HG03520 (cell line): ENCODE data around the gene DNAJC4.

Source experiments
- ATAC-seq: cut with Tn5 transposase; IDR thresholded peaks from one replicate; pipeline ENCODE4 v1.9.1; 2021; ENCODE audit warnings: mild to moderate bottlenecking, moderate library complexity; ENCODE audit not compliant: unreplicated experiment

Gene DNAJC4

DNA sequence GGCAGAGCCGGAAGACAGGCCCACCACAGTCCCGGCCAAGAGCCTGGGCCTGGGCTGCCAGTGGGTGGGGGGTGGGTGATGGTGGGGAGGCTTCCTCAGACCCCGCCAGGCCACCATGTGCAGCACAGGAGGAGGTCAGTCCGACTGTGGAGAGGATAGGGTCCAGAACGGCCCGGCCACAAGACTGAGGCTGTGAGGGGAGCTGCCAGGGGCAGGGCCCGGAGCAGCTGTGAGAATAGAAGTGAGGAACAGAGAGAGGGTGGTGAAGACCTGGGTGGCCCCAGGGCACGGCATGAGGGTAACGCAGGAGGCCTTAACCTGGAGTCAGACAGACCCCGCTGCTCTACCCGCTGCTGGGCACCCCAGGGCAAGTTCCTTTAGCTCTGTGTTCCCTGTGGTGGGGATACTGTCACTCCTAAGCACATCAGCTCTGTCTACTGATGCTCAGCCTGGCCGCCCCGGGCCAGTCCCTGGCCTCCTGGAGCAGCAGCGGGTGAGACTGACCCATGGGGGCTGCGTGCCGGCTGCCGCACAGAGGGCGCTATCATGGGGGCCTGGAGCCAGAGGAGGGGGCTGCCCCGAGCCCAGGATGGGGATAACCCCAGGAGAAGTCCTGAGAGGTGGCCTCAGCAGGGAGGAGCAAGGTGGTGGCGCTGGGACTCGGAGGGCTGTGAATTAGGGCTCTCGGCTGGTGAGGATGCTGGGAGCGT, 22.1 kb upstream of the DNAJC4 start:
- no peak for ATAC-seq

DNA sequence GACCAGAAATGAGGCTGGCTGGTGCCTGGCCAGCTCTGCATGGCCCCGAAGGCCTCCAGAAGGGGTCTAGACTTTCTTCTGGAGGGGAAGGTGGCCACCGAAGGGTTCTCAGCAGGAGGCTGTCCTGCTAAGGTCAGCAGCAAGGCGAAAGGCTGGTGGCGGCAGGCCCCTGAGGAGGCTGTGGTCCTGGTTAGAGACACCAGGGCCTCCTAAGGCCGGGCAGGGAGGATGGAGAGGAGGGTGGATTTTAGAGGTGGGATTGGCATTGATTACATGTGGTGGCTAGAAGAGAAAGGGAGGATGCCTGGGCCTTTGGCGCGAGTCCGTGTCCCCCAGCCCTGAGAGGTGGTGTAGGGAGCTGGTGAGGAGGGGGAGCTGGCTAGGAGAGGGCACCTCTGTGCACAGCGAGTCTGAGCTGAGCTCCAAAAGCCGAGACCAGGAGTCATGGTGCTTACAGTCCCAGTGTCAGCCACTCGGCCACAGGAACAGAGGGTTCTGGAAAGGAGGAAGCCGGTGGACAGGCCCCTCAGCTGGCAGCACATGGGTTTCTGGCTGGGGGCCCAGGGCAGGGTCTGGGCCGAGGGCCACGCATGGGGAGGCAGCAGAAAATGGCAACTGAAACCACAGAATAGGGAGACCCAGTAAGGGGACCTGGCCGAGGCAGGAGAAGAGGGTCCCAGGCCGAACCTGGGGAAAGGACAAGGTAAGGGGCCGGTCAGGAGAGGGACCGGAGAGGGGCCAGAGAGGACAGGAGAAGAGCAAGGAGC, 21.4 kb upstream of the DNAJC4 start:
- ATAC-seq, result no peak

DNA sequence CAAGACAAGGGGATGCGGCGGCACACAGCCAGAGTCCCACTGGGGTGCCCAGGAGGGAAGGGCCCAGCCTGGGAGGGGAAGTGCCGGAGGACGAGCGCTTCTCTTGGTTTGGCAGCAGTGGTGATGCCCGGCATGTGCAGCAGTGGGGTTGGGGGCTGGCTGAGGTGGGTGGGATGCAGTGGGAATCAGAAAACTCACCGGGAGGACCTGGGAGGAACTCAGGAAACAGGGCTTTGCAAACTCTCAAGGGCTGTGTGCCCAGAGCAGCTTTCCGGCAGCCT, 20.8 kb upstream of the DNAJC4 start:
- no peak for ATAC-seq

GRCh38 chr11:64210301-64211020, 19.9 kb upstream of the DNAJC4 start:
- no peak for ATAC-seq

- no peak for ATAC-seq
Observed at GRCh38 chr11:64211181-64211872, 19.0 kb upstream of the DNAJC4 start.

- no peak for ATAC-seq
Observed at GRCh38 chr11:64216879-64217278, 13.5 kb upstream of the DNAJC4 start.

- no peak for ATAC-seq
Observed at GRCh38 chr11:64218628-64219353, 11.6 kb upstream of the DNAJC4 start.

DNA sequence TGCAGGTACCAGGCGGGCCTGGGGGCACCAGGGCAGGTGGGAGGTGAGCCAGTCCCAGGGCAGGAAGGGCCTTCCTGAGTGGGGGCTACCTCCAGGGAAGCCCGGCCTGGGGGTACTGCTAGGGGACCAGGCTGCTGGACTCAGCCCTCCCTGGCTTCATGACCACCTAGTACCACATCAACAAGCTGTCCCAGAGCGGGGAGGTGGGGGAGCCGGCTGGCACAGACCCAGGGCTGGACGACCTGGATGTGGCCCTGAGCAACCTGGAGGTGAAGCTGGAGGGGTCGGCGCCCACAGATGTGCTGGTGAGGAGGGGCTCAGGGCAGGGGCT, 11.0 kb upstream of the DNAJC4 start:
- no peak for ATAC-seq

GRCh38 chr11:64219755-64220154, 10.6 kb upstream of the DNAJC4 start:
- no peak for ATAC-seq

DNA sequence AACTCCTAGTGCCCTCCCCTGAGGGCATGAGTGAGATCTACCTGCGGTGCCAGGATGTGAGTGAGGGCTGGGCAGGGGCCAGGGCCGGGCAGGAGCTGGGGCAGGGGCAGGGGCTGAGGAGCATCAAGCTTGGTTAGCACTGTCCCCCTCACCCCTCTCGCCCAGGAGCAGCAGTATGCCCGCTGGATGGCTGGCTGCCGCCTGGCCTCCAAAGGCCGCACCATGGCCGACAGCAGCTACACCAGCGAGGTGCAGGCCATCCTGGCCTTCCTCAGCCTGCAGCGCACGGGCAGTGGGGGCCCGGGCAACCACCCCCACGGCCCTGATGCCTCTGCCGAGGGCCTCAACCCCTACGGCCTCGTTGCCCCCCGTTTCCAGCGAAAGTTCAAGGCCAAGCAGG, 10.1 kb upstream of the DNAJC4 start:
- no peak for ATAC-seq

- no peak for ATAC-seq
Observed at GRCh38 chr11:64220798-64221197, 9.6 kb upstream of the DNAJC4 start.

DNA sequence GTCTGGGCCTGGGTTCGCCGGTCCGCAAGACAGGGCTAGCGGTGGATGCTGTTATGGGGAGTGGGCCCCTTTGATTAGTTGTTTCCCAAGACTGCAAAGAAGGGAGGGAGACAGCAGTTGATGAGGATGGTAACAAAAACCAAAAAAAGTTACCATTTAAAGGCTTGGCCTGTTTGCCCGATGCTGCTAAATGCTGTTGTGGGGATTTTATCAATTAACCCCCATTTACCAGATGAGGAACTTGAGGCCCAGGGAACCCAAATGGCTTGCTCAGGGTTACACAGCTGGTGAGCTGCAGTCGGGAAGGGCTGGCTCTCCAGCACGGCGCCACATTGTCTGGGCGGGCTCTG, 7.7 kb upstream of the DNAJC4 start:
- ATAC-seq, result no peak

GRCh38 chr11:64223001-64223651, 7.2 kb upstream of the DNAJC4 start:
- ATAC-seq, result no peak

DNA sequence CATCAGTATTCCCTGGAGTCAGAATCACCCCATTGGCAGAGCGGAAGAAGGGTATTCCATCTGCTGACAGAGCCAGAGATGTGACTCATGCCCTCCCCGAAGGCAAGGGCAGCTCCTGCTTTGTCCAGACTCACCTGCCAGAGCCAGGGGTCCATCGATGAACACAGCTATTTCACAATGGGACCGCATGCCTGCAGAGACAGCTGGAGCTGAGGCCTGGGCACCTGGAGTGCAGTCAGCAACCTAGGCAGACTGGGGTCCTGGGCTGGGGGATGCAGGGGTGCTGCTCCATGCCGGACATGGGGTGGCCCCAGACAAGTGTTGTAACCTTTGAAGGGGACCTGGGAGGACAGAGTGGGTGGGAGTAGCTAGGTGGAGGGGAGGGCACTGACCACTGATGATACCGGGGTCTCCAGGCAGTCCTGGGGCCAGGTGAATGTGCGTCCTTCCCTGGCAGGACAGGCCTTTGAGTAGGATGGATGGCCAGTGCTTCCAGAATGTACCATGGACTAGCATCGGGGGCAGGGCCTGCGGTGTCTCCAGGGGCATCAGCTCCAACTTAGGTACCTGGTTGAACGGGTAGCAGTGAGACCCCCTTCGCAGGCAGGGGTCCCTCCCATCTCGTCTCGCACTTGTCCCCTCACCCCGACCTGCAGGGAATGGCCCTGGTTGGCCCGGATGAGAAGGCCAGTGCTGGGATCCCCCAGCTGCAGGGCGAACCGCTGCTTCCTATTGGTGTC, 6.0 kb upstream of the DNAJC4 start:
- ATAC-seq, result no peak

DNA sequence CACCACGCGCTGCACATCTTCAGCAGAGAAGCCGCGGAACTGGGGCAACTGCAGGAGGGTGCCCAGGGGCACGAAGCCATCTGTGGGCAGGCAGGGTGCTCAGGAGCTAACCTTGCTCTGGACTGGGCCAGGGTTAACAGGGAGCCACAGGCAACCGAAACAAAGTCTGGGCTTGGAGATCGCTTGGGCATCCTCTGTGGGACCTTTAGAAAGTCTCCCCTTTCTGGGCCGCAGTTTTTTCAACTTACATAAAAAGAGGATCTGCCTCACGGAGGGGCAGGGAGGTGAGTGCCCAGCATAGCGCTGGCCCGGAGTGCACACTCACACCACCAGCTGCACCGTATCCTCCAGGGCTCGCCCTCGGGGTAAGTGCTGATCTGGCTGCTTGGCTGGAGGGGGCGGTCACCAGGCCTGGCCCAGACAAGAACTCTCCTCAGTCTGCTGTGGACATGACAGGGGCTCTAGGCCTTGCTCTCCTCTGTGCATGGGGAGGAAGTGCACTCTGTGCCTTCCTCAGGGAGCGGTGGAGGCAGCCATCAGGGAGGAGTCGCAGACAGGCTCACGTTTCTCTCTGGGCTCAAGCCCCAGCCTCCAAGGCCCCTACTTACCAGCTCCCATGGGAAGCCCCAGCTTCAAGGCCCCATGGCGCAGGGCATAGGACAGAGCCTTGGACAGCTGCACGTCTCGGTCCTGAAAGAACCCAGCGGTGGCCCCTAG, 5.3 kb upstream of the DNAJC4 start:
- ATAC-seq, result no peak

- peak; percentile 40 for ATAC-seq
Observed at GRCh38 chr11:64225608-64226506, 4.5 kb upstream of the DNAJC4 start, which contains the start of the genes NUDT22 and TRPT1. Gene NUDT22, plus strand, starts transcription at chr11:64226274. Its CDS starts 379 bp downstream, at chr11:64226653. Gene TRPT1, minus strand, starts transcription at chr11:64226186. Its CDS starts 326 bp downstream, at chr11:64225860.

DNA sequence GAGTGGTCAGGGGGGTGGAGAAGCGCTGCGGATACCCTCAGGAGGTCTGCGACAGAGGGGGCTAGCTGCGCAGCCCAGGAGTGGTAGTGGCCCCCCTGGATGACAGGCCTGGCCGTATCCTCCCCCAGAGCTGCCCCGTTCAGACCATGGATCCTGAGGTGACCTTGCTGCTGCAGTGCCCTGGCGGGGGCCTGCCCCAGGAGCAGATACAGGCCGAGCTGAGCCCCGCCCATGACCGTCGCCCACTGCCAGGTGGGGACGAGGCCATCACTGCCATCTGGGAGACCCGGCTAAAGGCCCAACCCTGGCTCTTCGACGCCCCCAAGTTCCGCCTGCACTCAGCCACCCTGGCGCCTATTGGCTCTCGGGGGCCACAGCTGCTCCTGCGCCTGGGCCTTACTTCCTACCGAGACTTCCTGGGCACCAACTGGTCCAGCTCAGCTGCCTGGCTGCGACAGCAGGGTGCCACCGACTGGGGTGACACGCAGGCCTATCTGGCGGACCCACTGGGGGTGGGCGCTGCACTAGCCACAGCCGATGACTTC, 3.8 kb upstream of the DNAJC4 start:
- ATAC-seq, result no peak
